ENCODE results near the gene CHSY3. TPM values are rescaled to one million over a fixed set of nuclear protein-coding genes. Genes with fewer than 3 reads are reported as not detected.

Gene CHSY3
- total RNA-seq, 1 donor from 2014 or later = 1.7 TPM

GRCh38 chr5:130017173-130017572 is 112.9 kb downstream of the CHSY3 start:
- no peaks in the 10 kb centered on the region for H3K27me3 ChIP-seq (ENCODE audit: control insufficient read depth, insufficient read depth, low read length)
- TF ChIP-seq CTCF (IDR thresholded peaks at IDR 0.05; ENCODE audit: insufficient read depth, low read length, poor library complexity, severe bottlenecking) = no peak
- no peak overlapping the region for H3K4me3 ChIP-seq (ENCODE audit: low read depth, low read length)
- no peaks in the 10 kb centered on the region for H3K36me3 ChIP-seq (ENCODE audit: control insufficient read depth, insufficient read depth, low read length)
- no peak for DNase-seq (ENCODE audit: low read depth)

GRCh38 chr5:130018641-130019040 is 114.4 kb downstream of the CHSY3 start:
- no peak for TF ChIP-seq CTCF (IDR thresholded peaks at IDR 0.05; ENCODE audit: insufficient read depth, low read length, poor library complexity, severe bottlenecking)
- no peak for DNase-seq (ENCODE audit: low read depth)
- no peak overlapping the region for H3K4me3 ChIP-seq (ENCODE audit: low read depth, low read length)
- H3K36me3 ChIP-seq (ENCODE audit: control insufficient read depth, insufficient read depth, low read length) = no peaks in the 10 kb centered on the region
- H3K27me3 ChIP-seq (ENCODE audit: control insufficient read depth, insufficient read depth, low read length) = no peaks in the 10 kb centered on the region

- DNase-seq (ENCODE audit: low read depth) = no peak
- no peak overlapping the region for H3K4me3 ChIP-seq (ENCODE audit: low read depth, low read length)
- TF ChIP-seq CTCF (IDR thresholded peaks at IDR 0.05; ENCODE audit: insufficient read depth, low read length, poor library complexity, severe bottlenecking) = no peak
- H3K36me3 ChIP-seq (ENCODE audit: control insufficient read depth, insufficient read depth, low read length) = no peaks in the 10 kb centered on the region
- H3K27me3 ChIP-seq (ENCODE audit: control insufficient read depth, insufficient read depth, low read length) = no peaks in the 10 kb centered on the region
Observed at GRCh38 chr5:130021000-130021399, 116.7 kb downstream of the CHSY3 start.

GRCh38 chr5:130021876-130022275 is 117.6 kb downstream of the CHSY3 start:
- no peaks in the 10 kb centered on the region for H3K27me3 ChIP-seq (ENCODE audit: control insufficient read depth, insufficient read depth, low read length)
- H3K4me3 ChIP-seq (ENCODE audit: low read depth, low read length) = no peak overlapping the region
- H3K36me3 ChIP-seq (ENCODE audit: control insufficient read depth, insufficient read depth, low read length) = no peaks in the 10 kb centered on the region
- DNase-seq (ENCODE audit: low read depth) = no peak
- no peak for TF ChIP-seq CTCF (IDR thresholded peaks at IDR 0.05; ENCODE audit: insufficient read depth, low read length, poor library complexity, severe bottlenecking)

GRCh38 chr5:130023604-130024003 is 119.3 kb downstream of the CHSY3 start:
- H3K27me3 ChIP-seq (ENCODE audit: control insufficient read depth, insufficient read depth, low read length) = no peaks in the 10 kb centered on the region
- H3K36me3 ChIP-seq (ENCODE audit: control insufficient read depth, insufficient read depth, low read length) = no peaks in the 10 kb centered on the region
- TF ChIP-seq CTCF (IDR thresholded peaks at IDR 0.05; ENCODE audit: insufficient read depth, low read length, poor library complexity, severe bottlenecking) = no peak

GRCh38 chr5:130024006-130024405 is 119.7 kb downstream of the CHSY3 start:
- no peak overlapping the region for H3K4me3 ChIP-seq (ENCODE audit: low read depth, low read length)
- no peak for TF ChIP-seq CTCF (IDR thresholded peaks at IDR 0.05; ENCODE audit: insufficient read depth, low read length, poor library complexity, severe bottlenecking)
- no peak for DNase-seq (ENCODE audit: low read depth)

More at GRCh38 chr5:130023604-130024003, 119.3 kb downstream of the CHSY3 start:
- H3K4me3 ChIP-seq (ENCODE audit: low read depth, low read length) = no peak overlapping the region
- no peak for DNase-seq (ENCODE audit: low read depth)

More at GRCh38 chr5:130024006-130024405, 119.7 kb downstream of the CHSY3 start:
- Histone ChIP-seq H3K36me3 (ENCODE audit: control insufficient read depth, insufficient read depth, low read length) (no peaks in the 10 kb centered on the region), H3K27me3 (ENCODE audit: control insufficient read depth, insufficient read depth, low read length) (no peaks in the 10 kb centered on the region)

All from kidney epithelial cell (primary cell).